GM12801 (cell line): Measurements from ENCODE around the gene SCN9A.

Experiments
- TF ChIP-seq, protein P1 (sequence below): IDR thresholded peaks from one replicate; pipeline ENCODE4 v1.5.1; 2011; ENCODE audit warnings: control low read depth; ENCODE audit not compliant: insufficient read length; ENCODE audit errors: extremely low read depth

The SCN9A gene

DNA sequence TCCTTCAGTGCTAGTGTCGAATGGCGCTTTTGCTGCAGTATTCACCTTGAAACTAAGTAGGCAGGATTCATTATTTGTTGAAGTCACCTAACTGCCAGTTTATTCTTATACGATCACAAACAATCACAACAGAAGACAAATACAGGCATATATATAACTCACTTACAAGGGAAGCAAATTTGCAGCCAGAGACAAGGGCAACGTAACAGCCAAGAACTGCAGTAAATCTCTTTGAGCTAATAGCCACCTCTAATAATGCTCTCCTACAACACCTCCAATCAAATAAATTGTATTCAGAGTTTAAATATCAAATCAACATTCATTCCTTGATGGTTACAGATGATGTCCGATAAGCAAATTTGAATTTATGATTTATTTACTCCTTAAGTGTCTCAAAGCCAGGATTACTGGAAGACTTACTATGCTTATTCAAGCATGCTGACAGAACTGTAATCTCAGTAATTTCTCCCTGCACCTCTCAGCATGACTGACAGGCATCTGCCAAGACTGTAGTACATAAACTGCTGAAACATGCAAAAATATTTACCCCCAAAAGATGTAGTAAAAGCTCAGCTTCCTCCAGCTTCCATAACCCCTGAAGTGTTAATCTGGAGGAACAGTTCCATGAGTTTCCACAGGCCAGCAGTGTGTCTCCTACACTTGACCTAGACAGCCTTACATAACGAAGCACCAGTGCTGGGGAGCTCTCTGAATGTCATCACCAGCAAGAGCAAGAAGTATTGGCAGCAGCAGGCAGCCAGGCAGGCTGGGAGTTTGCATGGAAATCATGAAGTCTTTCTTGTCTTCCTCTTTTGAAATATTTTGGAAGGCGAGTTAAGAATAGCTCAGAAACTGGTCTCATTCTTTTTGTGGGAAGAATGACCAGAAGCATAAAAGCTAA lies 227.0 kb downstream of the SCN9A start:
- TF ChIP-seq, protein P1, sequence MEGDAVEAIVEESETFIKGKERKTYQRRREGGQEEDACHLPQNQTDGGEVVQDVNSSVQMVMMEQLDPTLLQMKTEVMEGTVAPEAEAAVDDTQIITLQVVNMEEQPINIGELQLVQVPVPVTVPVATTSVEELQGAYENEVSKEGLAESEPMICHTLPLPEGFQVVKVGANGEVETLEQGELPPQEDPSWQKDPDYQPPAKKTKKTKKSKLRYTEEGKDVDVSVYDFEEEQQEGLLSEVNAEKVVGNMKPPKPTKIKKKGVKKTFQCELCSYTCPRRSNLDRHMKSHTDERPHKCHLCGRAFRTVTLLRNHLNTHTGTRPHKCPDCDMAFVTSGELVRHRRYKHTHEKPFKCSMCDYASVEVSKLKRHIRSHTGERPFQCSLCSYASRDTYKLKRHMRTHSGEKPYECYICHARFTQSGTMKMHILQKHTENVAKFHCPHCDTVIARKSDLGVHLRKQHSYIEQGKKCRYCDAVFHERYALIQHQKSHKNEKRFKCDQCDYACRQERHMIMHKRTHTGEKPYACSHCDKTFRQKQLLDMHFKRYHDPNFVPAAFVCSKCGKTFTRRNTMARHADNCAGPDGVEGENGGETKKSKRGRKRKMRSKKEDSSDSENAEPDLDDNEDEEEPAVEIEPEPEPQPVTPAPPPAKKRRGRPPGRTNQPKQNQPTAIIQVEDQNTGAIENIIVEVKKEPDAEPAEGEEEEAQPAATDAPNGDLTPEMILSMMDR: no peak

DNA sequence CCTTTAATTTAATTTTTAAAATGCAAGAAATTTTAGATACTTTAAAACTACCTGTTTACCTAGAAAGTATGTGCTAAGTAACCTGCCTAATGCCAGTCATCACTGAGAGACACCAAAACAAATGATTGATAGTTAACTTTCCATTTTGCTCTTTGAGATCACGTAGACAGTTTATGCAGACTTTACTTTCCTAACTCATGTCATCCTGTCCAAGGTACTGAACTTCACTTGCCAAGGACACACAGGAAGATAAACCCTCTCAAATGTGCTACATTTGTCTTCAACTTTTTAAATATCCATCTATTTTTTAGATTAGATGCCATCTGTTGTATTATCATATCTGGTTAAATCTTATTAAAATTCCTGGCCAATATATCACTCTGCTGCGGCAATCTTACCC lies 227.9 kb downstream of the SCN9A start:
- TF ChIP-seq, protein P1: no peak
